ENCODE measurements around the gene CCDC7.

DNA sequence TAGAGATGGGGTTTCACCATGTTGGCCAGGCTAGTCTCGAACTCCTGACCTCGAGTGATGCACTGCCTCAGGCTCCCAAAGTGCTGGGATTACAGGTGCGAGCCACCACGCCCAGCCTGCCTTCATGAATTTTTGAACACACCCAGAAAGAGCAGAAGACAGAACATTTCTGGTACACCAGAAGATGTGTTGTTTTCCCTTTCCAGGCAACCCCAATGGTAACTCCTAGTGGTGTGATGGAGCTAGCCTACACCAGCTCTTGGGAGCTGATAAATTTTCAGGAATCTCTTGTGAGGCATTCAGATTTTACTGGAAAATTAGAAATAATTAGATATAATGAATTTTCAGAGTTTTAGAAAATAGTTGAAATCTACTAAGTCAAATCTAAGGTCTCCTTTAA, 904 bp upstream of the CCDC7 start:
- TF ChIP-seq EZH2phosphoT487 (IDR thresholded peaks at IDR 0.05; ENCODE audit: insufficient read depth, low read depth), result no peak
- no peak for TF ChIP-seq EZH2 (IDR thresholded peaks at IDR 0.05; ENCODE audit: insufficient read depth, poor library complexity, severe bottlenecking)

Measured in GM23248 (cell line).